OCI-LY1 (cell line): ENCODE measurements around the gene PLSCR4.

Experiments
- EZH2 ChIP-seq: fragments of 200-600 bp; sonication (generic), shearing (Covaris generic); IDR thresholded peaks from 2 replicates; pipeline ENCODE4 v1.8.0; 2017; ENCODE audit warnings: borderline replicate concordance, mixed run types, mild to moderate bottlenecking, antibody characterized with exemption, low read length, moderate library complexity, mixed read lengths
- TF ChIP-seq, protein P1 (sequence below): fragments of 200-600 bp; sonication (generic), shearing (Covaris generic); IDR thresholded peaks from 2 replicates; pipeline ENCODE4 v1.5.1; 2017; ENCODE audit warnings: mild to moderate bottlenecking, antibody characterized with exemption, low read length, moderate library complexity, mixed read lengths

DNA sequence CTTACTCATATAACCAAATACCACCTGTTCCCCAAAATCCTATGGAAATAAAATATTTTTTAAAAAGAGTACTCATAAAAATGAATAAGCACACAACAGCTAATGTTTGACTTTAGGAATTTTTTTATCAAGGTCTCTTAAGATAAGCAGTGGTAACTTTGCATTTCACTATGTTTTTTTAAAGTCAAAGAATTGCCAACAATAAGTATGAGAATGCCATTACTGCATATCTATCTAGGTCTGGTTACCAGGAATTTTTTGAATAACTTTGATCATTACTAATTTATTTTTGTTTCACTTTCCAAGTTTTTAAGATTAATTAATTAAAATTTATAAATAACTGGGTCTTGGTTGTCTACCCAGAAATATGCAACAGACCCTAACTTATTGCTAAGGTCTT is 41.5 kb downstream of the PLSCR4 start:
- TF ChIP-seq, protein P1, sequence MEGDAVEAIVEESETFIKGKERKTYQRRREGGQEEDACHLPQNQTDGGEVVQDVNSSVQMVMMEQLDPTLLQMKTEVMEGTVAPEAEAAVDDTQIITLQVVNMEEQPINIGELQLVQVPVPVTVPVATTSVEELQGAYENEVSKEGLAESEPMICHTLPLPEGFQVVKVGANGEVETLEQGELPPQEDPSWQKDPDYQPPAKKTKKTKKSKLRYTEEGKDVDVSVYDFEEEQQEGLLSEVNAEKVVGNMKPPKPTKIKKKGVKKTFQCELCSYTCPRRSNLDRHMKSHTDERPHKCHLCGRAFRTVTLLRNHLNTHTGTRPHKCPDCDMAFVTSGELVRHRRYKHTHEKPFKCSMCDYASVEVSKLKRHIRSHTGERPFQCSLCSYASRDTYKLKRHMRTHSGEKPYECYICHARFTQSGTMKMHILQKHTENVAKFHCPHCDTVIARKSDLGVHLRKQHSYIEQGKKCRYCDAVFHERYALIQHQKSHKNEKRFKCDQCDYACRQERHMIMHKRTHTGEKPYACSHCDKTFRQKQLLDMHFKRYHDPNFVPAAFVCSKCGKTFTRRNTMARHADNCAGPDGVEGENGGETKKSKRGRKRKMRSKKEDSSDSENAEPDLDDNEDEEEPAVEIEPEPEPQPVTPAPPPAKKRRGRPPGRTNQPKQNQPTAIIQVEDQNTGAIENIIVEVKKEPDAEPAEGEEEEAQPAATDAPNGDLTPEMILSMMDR = no peak
- no peak for TF ChIP-seq EZH2
